ENCODE results near the gene ITGB3BP. TPM values are rescaled to one million over a fixed set of nuclear protein-coding genes. Genes with fewer than 3 reads are reported as not detected.
"Not testable (repeated sequence)": the region's sequence is repeated elsewhere in the genome, so short reads cannot be mapped to it uniquely, and the experiment has no call there.

The ITGB3BP gene
- total RNA-seq, 2 experiments from 2014 or later: 81.8 to 81.9 TPM

GRCh38 chr1:63458750-63459149, 64.3 kb downstream of the ITGB3BP start:
- intact Hi-C loops (cut with DNase I, micrococcal nuclease): no loop called here

GRCh38 chr1:63454269-63454668, 68.8 kb downstream of the ITGB3BP start:
- no peaks in the 10 kb centered on the region for H3K27me3 Mint-ChIP-seq
- ATAC-seq (no peak), DNase-seq (no peak)
- H3K36me3 Mint-ChIP-seq (ENCODE audit: low read depth): peaks cover 8% of the 10 kb centered on the region
- H3K27ac Mint-ChIP-seq: no peak overlapping the region
- intact Hi-C loops (cut with DNase I, micrococcal nuclease): no loop called here
- POLR2A ChIA-PET: no interaction called here
- H3K4me3 Mint-ChIP-seq: no peak overlapping the region
- H3K9me3 Mint-ChIP-seq (ENCODE audit: low read depth): no peaks in the 10 kb centered on the region
- CTCF ChIA-PET: no interaction called here
- no peaks in the 10 kb centered on the region for H3K4me1 Mint-ChIP-seq

More at GRCh38 chr1:63458750-63459149, 64.3 kb downstream of the ITGB3BP start:
- Mint-ChIP-seq H3K36me3 (ENCODE audit: low read depth) (peaks cover 25% of the 10 kb centered on the region), H3K9me3 (ENCODE audit: low read depth) (peaks cover 6% of the 10 kb centered on the region), H3K4me1 (no peaks in the 10 kb centered on the region), H3K27ac (no peak overlapping the region), H3K27me3 (no peaks in the 10 kb centered on the region), H3K4me3 (no peak overlapping the region)
- ChIA-PET CTCF (no interaction called here), POLR2A (no interaction called here)
- DNase-seq (no peak), ATAC-seq (no peak)

- Mint-ChIP-seq H3K4me3 (no peak overlapping the region), H3K27ac (no peak overlapping the region), H3K9me3 (ENCODE audit: low read depth) (no peaks in the 10 kb centered on the region), H3K27me3 (no peaks in the 10 kb centered on the region), H3K4me1 (no peaks in the 10 kb centered on the region), H3K36me3 (ENCODE audit: low read depth) (peaks cover 7% of the 10 kb centered on the region)
- CTCF ChIA-PET: no interaction called here
- intact Hi-C loops (cut with DNase I, micrococcal nuclease): no loop called here
- POLR2A ChIA-PET: no interaction called here
- DNase-seq: no peak
- ATAC-seq: no peak
These were observed 69.8 kb downstream of the ITGB3BP start for GRCh38 chr1:63453232-63453631.

- ATAC-seq (no peak), DNase-seq (no peak)
- CTCF ChIA-PET: interaction anchor here (1.4 kb wide), 1 partner anchor 14 kb away, joined by 3 read pairs; no protein-coding TSS in a partner anchor
- H3K27me3 Mint-ChIP-seq: no peaks in the 10 kb centered on the region
- POLR2A ChIA-PET: no interaction called here
- no peak overlapping the region for H3K27ac Mint-ChIP-seq
- H3K9me3 Mint-ChIP-seq (ENCODE audit: low read depth): no peaks in the 10 kb centered on the region
- intact Hi-C loops (cut with DNase I, micrococcal nuclease): no loop called here
- H3K4me3 Mint-ChIP-seq: no peak overlapping the region
- peaks cover 6% of the 10 kb centered on the region for H3K36me3 Mint-ChIP-seq (ENCODE audit: low read depth)
- no peaks in the 10 kb centered on the region for H3K4me1 Mint-ChIP-seq
These were observed 72.6 kb downstream of the ITGB3BP start for GRCh38 chr1:63450416-63450815.

GRCh38 chr1:63448731-63449246, 74.2 kb downstream of the ITGB3BP start:
- intact Hi-C loops (cut with DNase I, micrococcal nuclease): loop anchor here in 1 of 2 experiments (10.0 kb wide), 1 partner anchor 124 kb away; the partner anchor contains the start of gene FOXD3
- DNase-seq (no peak), ATAC-seq (no peak)
- Mint-ChIP-seq H3K27ac (no peak overlapping the region), H3K4me3 (no peak overlapping the region), H3K4me1 (no peaks in the 10 kb centered on the region), H3K9me3 (ENCODE audit: low read depth) (no peaks in the 10 kb centered on the region), H3K36me3 (ENCODE audit: low read depth) (peaks cover 6% of the 10 kb centered on the region), H3K27me3 (no peaks in the 10 kb centered on the region)
- ChIA-PET POLR2A (no interaction called here), CTCF (no interaction called here)

- DNase-seq (no peak), ATAC-seq (no peak)
- ChIA-PET POLR2A (no interaction called here), CTCF (interaction anchor here (1.1 to 2.2 kb wide), 2 partner anchors 37 to 116 kb away, joined by 4 to 10 read pairs; no protein-coding TSS in a partner anchor)
- H3K9me3 Mint-ChIP-seq (ENCODE audit: low read depth): no peaks in the 10 kb centered on the region
- intact Hi-C loops (cut with DNase I, micrococcal nuclease): loop anchor here (5.0 to 10.0 kb wide), 2 partner anchors 117 to 600 kb away; partner anchors contain the start of gene FOXD3 (in 1 of the 2)
- no peaks in the 10 kb centered on the region for H3K4me1 Mint-ChIP-seq
- H3K27me3 Mint-ChIP-seq: no peaks in the 10 kb centered on the region
- H3K27ac Mint-ChIP-seq: no peak overlapping the region
- H3K4me3 Mint-ChIP-seq: no peak overlapping the region
- no peaks in the 10 kb centered on the region for H3K36me3 Mint-ChIP-seq (ENCODE audit: low read depth)
These were observed 80.9 kb downstream of the ITGB3BP start for GRCh38 chr1:63442141-63442475.

- ChIA-PET POLR2A (no interaction called here), CTCF (interaction anchor here (1.1 kb wide), 1 partner anchor 28 kb away, joined by 4 read pairs; no protein-coding TSS in a partner anchor)
- Mint-ChIP-seq H3K27ac (no peak overlapping the region), H3K36me3 (ENCODE audit: low read depth) (peaks cover 18% of the 10 kb centered on the region), H3K9me3 (ENCODE audit: low read depth) (no peaks in the 10 kb centered on the region), H3K27me3 (no peaks in the 10 kb centered on the region), H3K4me1 (no peaks in the 10 kb centered on the region), H3K4me3 (no peak overlapping the region)
- no peak for ATAC-seq
- intact Hi-C loops (cut with DNase I, micrococcal nuclease): no loop called here
- no peak for DNase-seq
These were observed 87.9 kb downstream of the ITGB3BP start for GRCh38 chr1:63435161-63435560.

GRCh38 chr1:63429281-63429680, 93.7 kb downstream of the ITGB3BP start:
- Mint-ChIP-seq H3K9me3 (ENCODE audit: low read depth) (peaks cover 5% of the 10 kb centered on the region), H3K27ac (no peak overlapping the region), H3K36me3 (ENCODE audit: low read depth) (peaks cover 33% of the 10 kb centered on the region), H3K27me3 (no peaks in the 10 kb centered on the region), H3K4me3 (no peak overlapping the region), H3K4me1 (no peaks in the 10 kb centered on the region)
- ATAC-seq (no peak), DNase-seq (no peak)
- ChIA-PET POLR2A (no interaction called here), CTCF (no interaction called here)
- intact Hi-C loops (cut with DNase I, micrococcal nuclease): no loop called here

- Mint-ChIP-seq H3K9me3 (ENCODE audit: low read depth) (peaks cover 5% of the 10 kb centered on the region), H3K27ac (no peak overlapping the region), H3K27me3 (no peaks in the 10 kb centered on the region), H3K4me3 (no peak overlapping the region), H3K36me3 (ENCODE audit: low read depth) (peaks cover 33% of the 10 kb centered on the region), H3K4me1 (no peaks in the 10 kb centered on the region)
- ATAC-seq (no peak), DNase-seq (no peak)
- intact Hi-C loops (cut with DNase I, micrococcal nuclease): no loop called here
- ChIA-PET POLR2A (no interaction called here), CTCF (no interaction called here)
These were observed 94.2 kb downstream of the ITGB3BP start for GRCh38 chr1:63428815-63429214.

GRCh38 chr1:63423649-63424048, 99.4 kb downstream of the ITGB3BP start:
- ChIA-PET CTCF (no interaction called here), POLR2A (no interaction called here)
- no peak overlapping the region for H3K4me3 Mint-ChIP-seq
- no peak for ATAC-seq
- peaks cover 34% of the 10 kb centered on the region for H3K36me3 Mint-ChIP-seq (ENCODE audit: low read depth)
- intact Hi-C loops (cut with DNase I, micrococcal nuclease): no loop called here
- H3K27me3 Mint-ChIP-seq: no peaks in the 10 kb centered on the region
- no peaks in the 10 kb centered on the region for H3K9me3 Mint-ChIP-seq (ENCODE audit: low read depth)
- no peak overlapping the region for H3K27ac Mint-ChIP-seq
- no peak for DNase-seq
- H3K4me1 Mint-ChIP-seq: no peaks in the 10 kb centered on the region

GRCh38 chr1:63420746-63421145, 102.3 kb downstream of the ITGB3BP start:
- DNase-seq; intact Hi-C loops (cut with DNase I, micrococcal nuclease); H3K9me3 Mint-ChIP-seq (ENCODE audit: low read depth); H3K27ac Mint-ChIP-seq; H3K4me1 Mint-ChIP-seq; CTCF ChIA-PET; H3K4me3 Mint-ChIP-seq; POLR2A ChIA-PET; H3K27me3 Mint-ChIP-seq; ATAC-seq: not testable (repeated sequence)
- H3K36me3 Mint-ChIP-seq (ENCODE audit: low read depth): peaks cover 41% of the 10 kb centered on the region

- H3K36me3 Mint-ChIP-seq (ENCODE audit: low read depth): peaks cover 40% of the 10 kb centered on the region
- POLR2A ChIA-PET: no interaction called here
- no peak overlapping the region for H3K27ac Mint-ChIP-seq
- no peaks in the 10 kb centered on the region for H3K27me3 Mint-ChIP-seq
- CTCF ChIA-PET: no interaction called here
- no peaks in the 10 kb centered on the region for H3K4me1 Mint-ChIP-seq
- intact Hi-C loops (cut with DNase I, micrococcal nuclease): no loop called here
- no peaks in the 10 kb centered on the region for H3K9me3 Mint-ChIP-seq (ENCODE audit: low read depth)
- no peak for DNase-seq
- no peak for ATAC-seq
- H3K4me3 Mint-ChIP-seq: no peak overlapping the region
These were observed 104.9 kb downstream of the ITGB3BP start for GRCh38 chr1:63418101-63418500.
